Hair follicular keratinocyte (primary cell): ENCODE results near the gene CEP170B. TPM values are rescaled to one million over a fixed set of nuclear protein-coding genes. Genes with fewer than 3 reads are reported as not detected.

Experiments
- total RNA-seq: library from RNA; depleted of rRNA; stranded (reverse); fragments of >200 nt; gene quantifications from 2 replicates; pipeline ENCODE4 v1.2.3, GENCODE V29; 2015

The CEP170B gene
- total RNA-seq = 34.9 and 41.1 TPM in 2 replicates

GRCh38 chr14:104865081-104865630 lies at the start of gene CEP170B:
TSS of gene CEP170B (plus strand) at chr14:104865268. CDS start at chr14:104868451, 3,183 bp downstream.

GRCh38 chr14:104924421-104925213 lies 59.5 kb downstream of the CEP170B start, which contains the start of gene PLD4:
TSS of gene PLD4 (plus strand) at chr14:104924879. CDS start at chr14:104927141, 2,262 bp downstream.

Other genes starting within 250 kb of the CEP170B start
- gene INF2, start 175.7 kb upstream of the CEP170B start, total RNA-seq = 60.9 and 73.5 TPM in 2 replicates
- gene ADSS1, start 141.0 kb upstream of the CEP170B start, total RNA-seq = 0.91 and 5.7 TPM in 2 replicates
- gene SIVA1, start 112.1 kb upstream of the CEP170B start, total RNA-seq = 208 and 416 TPM in 2 replicates
- 110 and 118 TPM in 2 replicates for gene AKT1, start 69.5 kb upstream of the CEP170B start, total RNA-seq
- gene ZBTB42, start 64.2 kb upstream of the CEP170B start, total RNA-seq = 2.3 and 2.7 TPM in 2 replicates
- gene PLD4, start 59.6 kb downstream of the CEP170B start, total RNA-seq = not detected in 2 replicates
- 45.8 and 198 TPM in 2 replicates for gene AHNAK2, start 113.1 kb downstream of the CEP170B start, total RNA-seq
- 7.3 and 7.9 TPM in 2 replicates for gene CLBA1, start 120.5 kb downstream of the CEP170B start, total RNA-seq
- gene CDCA4, start 155.8 kb downstream of the CEP170B start, total RNA-seq = 30.6 and 60.8 TPM in 2 replicates
- not detected in 2 replicates for gene GPR132, start 200.2 kb downstream of the CEP170B start, total RNA-seq